Transverse colon (tissue), 4 donors: Measurements from ENCODE around the gene NIT1. TPM values are rescaled to one million over a fixed set of nuclear protein-coding genes. Genes with fewer than 3 reads are reported as not detected.

ENCODE experiments used
- DNase-seq: peaks from one replicate; pipeline ENCODE4 v3.0.0-alpha.2; 2019
- H3K27ac ChIP-seq, 4 donors: fragments of 200-600 bp; sonication (generic); 2 replicates each; pipeline ENCODE4 v1.5.1; 2016 to 2018; ENCODE audit warnings: inconsistent platforms in 4 of 4
- H3K27me3 ChIP-seq: fragments of 200-600 bp; sonication (generic); 2 replicates; pipeline ENCODE4 v1.5.1; 2017; ENCODE audit warnings: inconsistent platforms
- H3K36me3 ChIP-seq, 4 donors: fragments of 200-600 bp; sonication (generic); 2 replicates each; pipeline ENCODE4 v1.5.1; 2017 to 2019; ENCODE audit warnings: inconsistent platforms in 4 of 4
- H3K4me1 ChIP-seq, 4 donors: fragments of 200-600 bp; sonication (generic); 2 replicates each; pipeline ENCODE4 v1.5.1; 2017 to 2020; ENCODE audit warnings: inconsistent platforms in 4 of 4
- H3K4me3 ChIP-seq, 4 donors: fragments of 200-600 bp; sonication (generic); 1 replicate in 1 of 4; 2 replicates in 3 of 4; pipeline versions ENCODE4 v1.5.1 to v1.6.1; 2017 to 2019; ENCODE audit warnings: inconsistent platforms in 4 of 4
- H3K9me3 ChIP-seq, 2 donors: fragments of 200-600 bp; sonication (generic); 2 replicates each; pipeline ENCODE4 v1.5.1; 2017 to 2019; ENCODE audit warnings: inconsistent platforms in 2 of 2
- CTCF ChIP-seq, 5 experiments: fragments of 200-600 bp in 3 of 5; fragments of 450-650 bp in 2 of 5; sonication (generic) in 3 of 5; IDR thresholded peaks; 1 replicate in 2 of 5; 2 replicates in 3 of 5; pipeline ENCODE4 v1.5.1; 2016 to 2017; ENCODE audit warnings: antibody characterized with exemption in 5 of 5, inconsistent platforms in 3 of 5, mild to moderate bottlenecking in 2 of 5, moderate library complexity in 1 of 5
- EP300 ChIP-seq: sonication (generic); formaldehyde crosslinking; IDR thresholded peaks from one replicate; pipeline ENCODE4 v1.6.1; 2017; ENCODE audit warnings: antibody characterized with exemption, low read depth
- POLR2A ChIP-seq: fragments of 450-650 bp; IDR thresholded peaks from one replicate; pipeline ENCODE4 v1.6.1; 2016; ENCODE audit warnings: antibody characterized with exemption, mild to moderate bottlenecking, moderate library complexity
- POLR2AphosphoS5 ChIP-seq, 3 donors: sonication (generic); formaldehyde crosslinking; IDR thresholded peaks; one replicate each; pipeline ENCODE4 v1.6.1; 2016; ENCODE audit warnings: antibody characterized with exemption in 3 of 3
- WGBS, 2 donors: methylation state at CpG; one replicate each; pipeline ENCODE4 v1.1.5; 2018; ENCODE audit warnings: low coverage in 1 of 2; 5-methylcytosine and 5-hydroxymethylcytosine counted together
- in situ Hi-C, 4 donors: fragments of 200-750 bp; cut with MboI; loops; one replicate each; pipeline versions ENCODE4 v1.15.0 to v1.15.1; 2017; ENCODE audit warnings: low sequenced_read_pairs in 3 of 4, low pct_ligation_motif_present in 1 of 4, low pct_unique_long_range_greater_than_20kb in 1 of 4
- intact Hi-C: fragments of 100-400 bp; cut with DNase I; formaldehyde crosslinking; loops from one replicate; pipeline ENCODE4 v1.15.1; 2023; ENCODE audit warnings: low total_unique reads
- total RNA-seq, 4 donors: library from RNA; depleted of rRNA; stranded (reverse); fragments of >200 nt; gene quantifications; one replicate each; pipeline ENCODE4 v1.1.0, GENCODE V29; 2016

NIT1 gene
- total RNA-seq, 4 donors from 2014 or later = 45.6 to 83.0 (median 75.4) TPM

GRCh38 chr1:161121834-161122233 is 3.9 kb downstream of the NIT1 start:
- 67 to 83% methylated on average over 1 to 4 of the region's 4 CpGs for WGBS, 2 donors

GRCh38 chr1:161122967-161123366 is 5.1 kb downstream of the NIT1 start:
- in situ Hi-C loops = no loop called here
- TF ChIP-seq EP300 (no peak), POLR2A (no peak), POLR2AphosphoS5 (IDR thresholded peaks at IDR 0.05) (no peak), CTCF (IDR thresholded peaks at IDR 0.05) (no peak)

More at GRCh38 chr1:161121834-161122233, 3.9 kb downstream of the NIT1 start:
- H3K9me3 ChIP-seq = no peaks in the 10 kb centered on the region
- H3K4me3 ChIP-seq = no peak overlapping the region
- no peaks in the 10 kb centered on the region for H3K27me3 ChIP-seq
- DNase-seq = no peak
- in situ Hi-C loops (no loop called here), intact Hi-C loops (no loop called here)
- H3K27ac ChIP-seq = no peak overlapping the region
- TF ChIP-seq CTCF (IDR thresholded peaks at IDR 0.05) = no peak
- TF ChIP-seq POLR2AphosphoS5 (IDR thresholded peaks at IDR 0.05) = no peak
- no peak for TF ChIP-seq POLR2A
- no peak for TF ChIP-seq EP300
- H3K4me1 ChIP-seq = peaks cover 17 to 26% (median 20%) of the 10 kb centered on the region in 4 donors
- peaks cover 0 to 39% (median 16%) of the 10 kb centered on the region in 4 donors for H3K36me3 ChIP-seq

GRCh38 chr1:161127649-161128048 is 9.7 kb downstream of the NIT1 start:
- peaks cover 8 to 39% (median 12%) of the 10 kb centered on the region in 4 donors for H3K4me1 ChIP-seq
- no peaks in the 10 kb centered on the region for H3K9me3 ChIP-seq
- intact Hi-C loops (no loop called here), in situ Hi-C loops (no loop called here)
- no peak overlapping the region for H3K4me3 ChIP-seq
- no peak for DNase-seq
- H3K27ac ChIP-seq = peak overlapping the region in 1 of 4 donors; percentile 12
- H3K27me3 ChIP-seq = no peaks in the 10 kb centered on the region
- H3K36me3 ChIP-seq = peaks cover 0 to 42% (median 9%) of the 10 kb centered on the region in 4 donors
- WGBS, 2 donors = 85 to 86% methylated on average over 2 of the region's 2 CpGs
- TF ChIP-seq POLR2A = no peak
- TF ChIP-seq CTCF (IDR thresholded peaks at IDR 0.05) = no peak
- no peak for TF ChIP-seq EP300
- no peak for TF ChIP-seq POLR2AphosphoS5 (IDR thresholded peaks at IDR 0.05)

More at GRCh38 chr1:161122967-161123366, 5.1 kb downstream of the NIT1 start:
- no peak for DNase-seq
- no peak overlapping the region for H3K27ac ChIP-seq
- no peak overlapping the region for H3K4me3 ChIP-seq
- peaks cover 0 to 49% (median 16%) of the 10 kb centered on the region in 4 donors for H3K36me3 ChIP-seq
- intact Hi-C loops = no loop called here
- H3K4me1 ChIP-seq = peaks cover 15 to 33% (median 17%) of the 10 kb centered on the region in 4 donors
- H3K9me3 ChIP-seq = no peaks in the 10 kb centered on the region
- 84% methylated on average over 6 of the region's 6 CpGs; no CpG with 5 or more reads in 1 of the 2 donors for whole genome bisulfite sequencing, 2 donors
- H3K27me3 ChIP-seq = no peaks in the 10 kb centered on the region

- 94 to 100% methylated on average over 4 of the region's 4 CpGs for WGBS, 2 donors
- Histone ChIP-seq H3K4me3 (no peak overlapping the region), H3K4me1 (peaks cover 11 to 43% (median 16%) of the 10 kb centered on the region in 4 donors), H3K9me3 (no peaks in the 10 kb centered on the region), H3K27ac (no peak overlapping the region), H3K27me3 (no peaks in the 10 kb centered on the region), H3K36me3 (peaks cover 0 to 35% (median 7%) of the 10 kb centered on the region in 4 donors)
- TF ChIP-seq POLR2AphosphoS5 (IDR thresholded peaks at IDR 0.05) (no peak), POLR2A (no peak), CTCF (IDR thresholded peaks at IDR 0.05) (no peak), EP300 (no peak)
- DNase-seq = no peak
- intact Hi-C loops (no loop called here), in situ Hi-C loops (no loop called here)
Observed at GRCh38 chr1:161128591-161129420, 10.9 kb downstream of the NIT1 start.
